Kidney epithelial cell (primary cell): ENCODE data around the gene OPRL1. TPM values are rescaled to one million over a fixed set of nuclear protein-coding genes. Genes with fewer than 3 reads are reported as not detected.
A peak's percentile ranks its signal among the peaks of the same experiment; 100 is the strongest.

Source experiments
- DNase-seq: peaks from one replicate; pipeline ENCODE4 v3.0.0-alpha.2; 2010; ENCODE audit warnings: low read depth
- H3K27me3 ChIP-seq: 2 replicates; pipeline ENCODE4 v1.6.0; 2011; ENCODE audit warnings: low read length; ENCODE audit not compliant: control insufficient read depth, insufficient read depth
- H3K36me3 ChIP-seq: 2 replicates; pipeline ENCODE4 v1.5.1; 2011; ENCODE audit warnings: low read length; ENCODE audit not compliant: control insufficient read depth, insufficient read depth
- H3K4me3 ChIP-seq: 2 replicates; pipeline ENCODE4 v1.5.1; 2011; ENCODE audit warnings: low read depth, mild to moderate bottlenecking, control low read depth, low read length
- total RNA-seq: library from RNA; depleted of rRNA; stranded (reverse); fragments of >200 nt; gene quantifications from 2 replicates; pipeline ENCODE4 v1.2.3, GENCODE V29; 2015
- TF ChIP-seq, protein P1 (sequence below): IDR thresholded peaks from 2 replicates; pipeline ENCODE4 v1.5.1; 2011; ENCODE audit warnings: mild to moderate bottlenecking, moderate library complexity, low read length, control low read depth, inconsistent platforms; ENCODE audit not compliant: insufficient read depth, poor library complexity, severe bottlenecking

The OPRL1 gene
- total RNA-seq, 1 donor from 2014 or later, result 0.21 TPM

GRCh38 chr20:64140956-64141355 is 61.1 kb downstream of the OPRL1 start:
- Histone ChIP-seq H3K27me3 (peaks cover 4% of the 10 kb centered on the region), H3K36me3 (no peaks in the 10 kb centered on the region), H3K4me3 (no peak overlapping the region)
- TF ChIP-seq, protein P1, sequence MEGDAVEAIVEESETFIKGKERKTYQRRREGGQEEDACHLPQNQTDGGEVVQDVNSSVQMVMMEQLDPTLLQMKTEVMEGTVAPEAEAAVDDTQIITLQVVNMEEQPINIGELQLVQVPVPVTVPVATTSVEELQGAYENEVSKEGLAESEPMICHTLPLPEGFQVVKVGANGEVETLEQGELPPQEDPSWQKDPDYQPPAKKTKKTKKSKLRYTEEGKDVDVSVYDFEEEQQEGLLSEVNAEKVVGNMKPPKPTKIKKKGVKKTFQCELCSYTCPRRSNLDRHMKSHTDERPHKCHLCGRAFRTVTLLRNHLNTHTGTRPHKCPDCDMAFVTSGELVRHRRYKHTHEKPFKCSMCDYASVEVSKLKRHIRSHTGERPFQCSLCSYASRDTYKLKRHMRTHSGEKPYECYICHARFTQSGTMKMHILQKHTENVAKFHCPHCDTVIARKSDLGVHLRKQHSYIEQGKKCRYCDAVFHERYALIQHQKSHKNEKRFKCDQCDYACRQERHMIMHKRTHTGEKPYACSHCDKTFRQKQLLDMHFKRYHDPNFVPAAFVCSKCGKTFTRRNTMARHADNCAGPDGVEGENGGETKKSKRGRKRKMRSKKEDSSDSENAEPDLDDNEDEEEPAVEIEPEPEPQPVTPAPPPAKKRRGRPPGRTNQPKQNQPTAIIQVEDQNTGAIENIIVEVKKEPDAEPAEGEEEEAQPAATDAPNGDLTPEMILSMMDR, result no peak
- DNase-seq, result no peak

DNA sequence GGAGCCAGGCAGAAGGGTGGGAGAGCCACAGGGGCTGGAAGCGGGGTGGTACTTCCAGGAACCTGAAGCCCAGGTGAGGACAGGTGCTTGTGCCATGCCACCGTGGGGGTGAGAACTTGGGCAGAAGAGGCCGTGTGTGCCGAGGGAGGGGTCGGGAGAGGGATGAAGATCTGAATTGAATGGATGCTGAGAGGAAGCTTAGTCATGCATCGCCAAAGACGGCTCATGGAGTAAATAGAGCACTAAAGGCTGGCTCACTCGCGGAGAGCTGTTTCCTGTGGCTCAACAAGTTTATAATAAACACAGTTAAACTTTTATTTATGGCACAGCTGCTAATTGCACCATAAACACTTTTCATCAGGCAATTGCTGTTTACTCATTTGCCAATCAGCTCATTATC is 62.7 kb downstream of the OPRL1 start:
- DNase-seq, result no peak
- Histone ChIP-seq H3K4me3 (no peak overlapping the region), H3K27me3 (peaks cover 4% of the 10 kb centered on the region), H3K36me3 (no peaks in the 10 kb centered on the region)
- TF ChIP-seq, protein P1, result no peak

GRCh38 chr20:64143018-64143801 is 63.3 kb downstream of the OPRL1 start:
- no peak for DNase-seq
- H3K36me3 ChIP-seq, result no peaks in the 10 kb centered on the region
- TF ChIP-seq, protein P1, result no peak
- H3K4me3 ChIP-seq, result no peak overlapping the region
- peaks cover 4% of the 10 kb centered on the region for H3K27me3 ChIP-seq

- Histone ChIP-seq H3K36me3 (no peaks in the 10 kb centered on the region), H3K4me3 (no peak overlapping the region), H3K27me3 (peaks cover 4% of the 10 kb centered on the region)
- TF ChIP-seq, protein P1, result no peak
- DNase-seq, result no peak
These were observed 64.4 kb downstream of the OPRL1 start for GRCh38 chr20:64144144-64144912.

GRCh38 chr20:64145458-64146300 is 65.8 kb downstream of the OPRL1 start:
- H3K27me3 ChIP-seq, result peaks cover 1% of the 10 kb centered on the region
- no peak for DNase-seq
- H3K36me3 ChIP-seq, result no peaks in the 10 kb centered on the region
- TF ChIP-seq, protein P1, result peak; percentile 18
- H3K4me3 ChIP-seq, result no peak overlapping the region
